PC-3 (cell line): ENCODE data around the gene OR51I2. TPM values are rescaled to one million over a fixed set of nuclear protein-coding genes. Genes with fewer than 3 reads are reported as not detected.

Experiments used
- ATAC-seq: fragments of 200-7000 bp; cut with Tn5 transposase; 2 replicates; pipeline ENCODE4 v1.9.1; 2020; ENCODE audit warnings: mild to moderate bottlenecking, moderate library complexity
- BruUV-seq: library from RNA; stranded (reverse); fragments of 400-500 nt; replicated peaks from 2 replicates; lab custom pipeline; 2021; lab: Mats Ljungman, UMichigan
- CTCF ChIA-PET: fragments of 300-600 bp; sonication (Branson Sonifier 250); formaldehyde crosslinking; loops from one replicate; lab custom pipeline; 2022; ENCODE audit warnings: antibody characterized with exemption; lab: Charles Lee
- POLR2A ChIA-PET: fragments of 300-600 bp; sonication (Branson Sonifier 250); formaldehyde crosslinking; loops from one replicate; lab custom pipeline; 2022; ENCODE audit warnings: antibody characterized with exemption; ENCODE audit not compliant: unreplicated experiment; lab: Charles Lee
- DNase-seq: peaks from one replicate; pipeline ENCODE4 v3.0.0-alpha.2; 2015
- H2AFZ ChIP-seq: fragments of 300-600 bp; sonication (generic); 2 replicates; pipeline ENCODE4 v1.6.0; 2016; ENCODE audit warnings: antibody characterized with exemption, low read length
- H3F3A ChIP-seq: fragments of 300-600 bp; sonication (generic); one replicate; pipeline ENCODE4 v1.6.0; 2017; ENCODE audit warnings: antibody characterized with exemption, low read length, control low read depth, mild to moderate bottlenecking; ENCODE audit not compliant: unreplicated experiment
- H3K27ac ChIP-seq: fragments of 300-600 bp; sonication (generic); 2 replicates; pipeline ENCODE4 v1.5.1; 2016; ENCODE audit warnings: mild to moderate bottlenecking, low read length
- H3K27me3 ChIP-seq: fragments of 300-600 bp; sonication (generic); 2 replicates; pipeline ENCODE4 v1.6.1; 2016; ENCODE audit warnings: low read length, mixed read lengths
- H3K36me3 ChIP-seq: fragments of 300-600 bp; sonication (generic); 2 replicates; pipeline ENCODE4 v1.6.1; 2016; ENCODE audit warnings: low read depth, mixed run types, low read length, mixed read lengths
- H3K4me1 ChIP-seq: fragments of 300-600 bp; sonication (generic); 2 replicates; pipeline ENCODE4 v1.5.1; 2016; ENCODE audit warnings: low read length; ENCODE audit not compliant: insufficient read depth
- H3K4me2 ChIP-seq: fragments of 300-600 bp; sonication (generic); 2 replicates; pipeline ENCODE4 v1.6.0; 2016; ENCODE audit warnings: low read length
- H3K4me3 ChIP-seq: fragments of 300-600 bp; sonication (generic); 2 replicates; pipeline ENCODE4 v1.5.1; 2016; ENCODE audit warnings: mild to moderate bottlenecking, low read length, mixed read lengths
- H3K79me2 ChIP-seq: fragments of 300-600 bp; sonication (generic); 2 replicates; pipeline ENCODE4 v1.6.1; 2017; ENCODE audit warnings: low read length, mixed read lengths
- H3K9ac ChIP-seq: fragments of 300-600 bp; sonication (generic); 2 replicates; pipeline ENCODE4 v1.6.0; 2016; ENCODE audit warnings: mild to moderate bottlenecking, low read length
- H3K9me2 ChIP-seq: fragments of 300-600 bp; sonication (generic); replicated peaks from 2 replicates; pipeline ENCODE4 v1.6.1; 2016; ENCODE audit warnings: mixed run types, low read length, mixed read lengths
- H3K9me3 ChIP-seq: fragments of 300-600 bp; sonication (generic); 2 replicates; pipeline ENCODE4 v1.6.1; 2016; ENCODE audit warnings: low read length, mixed read lengths
- H4K20me1 ChIP-seq: fragments of 300-600 bp; sonication (generic); 2 replicates; pipeline ENCODE4 v1.6.1; 2016; ENCODE audit warnings: low read length, mixed read lengths
- EZH2 ChIP-seq: fragments of 300-600 bp; sonication (generic); IDR thresholded peaks from one replicate; pipeline ENCODE4 v1.6.1; 2017; ENCODE audit warnings: antibody characterized with exemption, mild to moderate bottlenecking, low read length; ENCODE audit not compliant: unreplicated experiment
- EZH2phosphoT487 ChIP-seq: fragments of 300-600 bp; sonication (generic); IDR thresholded peaks from 2 replicates; pipeline ENCODE4 v1.6.1; 2018; ENCODE audit warnings: mild to moderate bottlenecking, antibody characterized with exemption, low read length, borderline replicate concordance
- intact Hi-C: fragments of 100-400 bp; cut with micrococcal nuclease; formaldehyde crosslinking; loops from 2 replicates; pipeline ENCODE4 v1.9.0; 2023
- total RNA-seq: library from RNA; depleted of rRNA; stranded (reverse); fragments of >200 nt; gene quantifications from 2 replicates; pipeline ENCODE4 v1.2.3, GENCODE V29; 2014
- TF ChIP-seq, protein P1 (sequence below): fragments of 300-600 bp; sonication (generic); conservative IDR thresholded peaks from 2 replicates; pipeline ENCODE4 v1.5.1; 2017; ENCODE audit warnings: antibody characterized with exemption, low read depth, mild to moderate bottlenecking, low read length

Gene OR51I2
- total RNA-seq, 1 experiment from 2014 or later = not detected

DNA sequence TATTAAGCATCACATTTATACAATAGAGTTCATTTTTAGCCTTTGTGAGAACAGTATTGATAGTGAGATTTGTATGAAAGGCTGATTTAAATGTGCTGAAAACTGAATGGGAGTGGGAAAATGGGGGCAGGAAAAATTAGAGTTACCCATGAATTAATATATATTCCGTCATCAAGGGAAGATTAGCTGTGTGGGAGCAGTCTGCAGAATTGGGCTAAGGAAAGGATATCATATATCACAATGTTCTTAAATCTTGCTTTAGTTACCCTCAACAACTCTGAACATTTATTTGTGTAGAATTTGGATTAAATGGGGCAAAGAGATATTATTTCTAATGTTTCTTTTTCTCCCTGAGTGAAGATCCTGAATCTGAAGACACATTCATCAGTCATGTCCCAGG is 27.3 kb upstream of the OR51I2 start, which contains the start of gene OR51Q1:
OR51Q1 (plus strand) TSS at position 301 of the 400 bp plus-strand sequence; CDS start at position 391, 90 bp downstream.
- Histone ChIP-seq H3K36me3 (no peaks in the 10 kb centered on the region), H3K4me3 (no peak within 1 kb of the TSS), H3K9ac (no peak within 1 kb of the TSS), H3K27me3 (peaks cover 26% of the 10 kb centered on the region), H3F3A (no peaks in the 10 kb centered on the region), H4K20me1 (no peaks in the 10 kb centered on the region), H3K27ac (no peak within 1 kb of the TSS), H3K4me2 (no peak within 1 kb of the TSS), H3K4me1 (no peaks in the 10 kb centered on the region), H3K9me2 (no peaks in the 10 kb centered on the region), H3K79me2 (no peaks in the 10 kb centered on the region), H2AFZ (no peak within 1 kb of the TSS), H3K9me3 (no peaks in the 10 kb centered on the region)
- POLR2A ChIA-PET = no interaction called here
- DNase-seq (no peak), ATAC-seq (no peak)
- no TSS peak for BruUV-seq
- CTCF ChIA-PET = no interaction called here
- intact Hi-C loops = no loop called here
- no peak for TF ChIP-seq EZH2
- no peak for TF ChIP-seq EZH2phosphoT487
- TF ChIP-seq, protein P1, sequence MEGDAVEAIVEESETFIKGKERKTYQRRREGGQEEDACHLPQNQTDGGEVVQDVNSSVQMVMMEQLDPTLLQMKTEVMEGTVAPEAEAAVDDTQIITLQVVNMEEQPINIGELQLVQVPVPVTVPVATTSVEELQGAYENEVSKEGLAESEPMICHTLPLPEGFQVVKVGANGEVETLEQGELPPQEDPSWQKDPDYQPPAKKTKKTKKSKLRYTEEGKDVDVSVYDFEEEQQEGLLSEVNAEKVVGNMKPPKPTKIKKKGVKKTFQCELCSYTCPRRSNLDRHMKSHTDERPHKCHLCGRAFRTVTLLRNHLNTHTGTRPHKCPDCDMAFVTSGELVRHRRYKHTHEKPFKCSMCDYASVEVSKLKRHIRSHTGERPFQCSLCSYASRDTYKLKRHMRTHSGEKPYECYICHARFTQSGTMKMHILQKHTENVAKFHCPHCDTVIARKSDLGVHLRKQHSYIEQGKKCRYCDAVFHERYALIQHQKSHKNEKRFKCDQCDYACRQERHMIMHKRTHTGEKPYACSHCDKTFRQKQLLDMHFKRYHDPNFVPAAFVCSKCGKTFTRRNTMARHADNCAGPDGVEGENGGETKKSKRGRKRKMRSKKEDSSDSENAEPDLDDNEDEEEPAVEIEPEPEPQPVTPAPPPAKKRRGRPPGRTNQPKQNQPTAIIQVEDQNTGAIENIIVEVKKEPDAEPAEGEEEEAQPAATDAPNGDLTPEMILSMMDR = no peak

DNA sequence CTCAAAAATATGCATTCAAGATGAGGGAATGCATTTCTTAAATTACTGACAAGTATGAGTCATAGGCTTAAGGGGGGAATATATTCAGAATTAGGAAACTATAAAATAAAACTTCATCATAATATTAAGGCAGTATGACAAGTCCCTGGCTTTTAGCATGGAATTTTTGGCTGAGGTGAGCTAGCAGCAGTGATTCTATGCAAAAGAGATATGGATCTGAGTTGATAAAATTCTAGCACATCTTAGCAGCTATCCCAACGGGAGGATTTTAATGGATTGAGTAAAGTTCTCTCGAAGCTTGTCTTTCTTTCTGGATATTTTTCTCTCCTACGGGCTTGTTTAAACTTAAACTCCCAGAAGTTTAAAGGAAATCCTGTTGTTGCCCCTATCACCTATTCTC is 26.0 kb upstream of the OR51I2 start:
- H2AFZ ChIP-seq = no peak overlapping the region
- no peaks in the 10 kb centered on the region for H3K79me2 ChIP-seq
- H3K4me3 ChIP-seq = no peak overlapping the region
- H3K27me3 ChIP-seq = peaks cover 32% of the 10 kb centered on the region
- intact Hi-C loops = no loop called here
- no peaks in the 10 kb centered on the region for H3K9me2 ChIP-seq
- no peaks in the 10 kb centered on the region for H3K36me3 ChIP-seq
- no peak overlapping the region for H3K27ac ChIP-seq
- BruUV-seq = no TSS peak
- POLR2A ChIA-PET = no interaction called here
- no peaks in the 10 kb centered on the region for H3F3A ChIP-seq
- DNase-seq (no peak), ATAC-seq (no peak)
- H3K9ac ChIP-seq = no peak overlapping the region
- no peaks in the 10 kb centered on the region for H3K9me3 ChIP-seq
- H4K20me1 ChIP-seq = no peaks in the 10 kb centered on the region
- TF ChIP-seq EZH2 (no peak), EZH2phosphoT487 (no peak)
- TF ChIP-seq, protein P1 = no peak
- CTCF ChIA-PET = no interaction called here
- H3K4me2 ChIP-seq = no peak overlapping the region
- H3K4me1 ChIP-seq = no peaks in the 10 kb centered on the region

DNA sequence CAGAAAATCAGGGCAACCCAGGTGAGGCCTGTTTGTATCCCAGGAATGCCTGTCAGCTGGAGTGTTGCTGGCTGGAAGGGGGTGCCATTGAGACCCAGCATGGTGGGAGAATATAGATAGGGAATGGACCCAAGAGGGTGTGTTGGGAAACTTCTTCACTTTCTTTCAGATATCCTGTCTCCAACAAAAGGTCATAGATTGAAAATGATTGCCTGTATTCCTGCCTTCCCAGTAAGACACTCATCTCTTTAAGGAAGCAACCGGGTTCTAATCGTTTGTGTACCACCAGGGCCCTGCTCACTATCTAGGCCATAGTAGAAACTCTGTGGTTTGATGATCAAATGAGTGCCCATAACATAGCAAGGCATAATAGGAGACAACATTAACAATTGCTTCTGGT is 7.7 kb upstream of the OR51I2 start, which contains the start of gene OR51I1:
OR51I1 (minus strand) TSS at position 101 of the 400 bp plus-strand sequence; CDS start at position 101, 0 bp downstream.
- Histone ChIP-seq H3K27ac (no peak within 1 kb of the TSS), H3F3A (no peaks in the 10 kb centered on the region), H3K9me2 (no peaks in the 10 kb centered on the region), H3K36me3 (no peaks in the 10 kb centered on the region), H3K27me3 (0 out of 2 replicates have a peak, but pooled peaks cover 11% of the 10 kb centered on the region), H3K4me3 (no peak within 1 kb of the TSS), H3K4me2 (no peak within 1 kb of the TSS), H3K9me3 (no peaks in the 10 kb centered on the region), H4K20me1 (no peaks in the 10 kb centered on the region), H3K79me2 (no peaks in the 10 kb centered on the region), H3K4me1 (no peaks in the 10 kb centered on the region), H3K9ac (no peak within 1 kb of the TSS), H2AFZ (no peak within 1 kb of the TSS)
- CTCF ChIA-PET = no interaction called here
- BruUV-seq = no TSS peak
- DNase-seq (no peak), ATAC-seq (no peak)
- TF ChIP-seq, protein P1 = no peak
- TF ChIP-seq EZH2phosphoT487 (no peak), EZH2 (no peak)
- POLR2A ChIA-PET = no interaction called here
- intact Hi-C loops = no loop called here
